ENCODE data around the gene EDRF1. TPM values are rescaled to one million over a fixed set of nuclear protein-coding genes. Genes with fewer than 3 reads are reported as not detected.

The EDRF1 gene
- total RNA-seq, 4 donors from 2014 or later: 8.1 to 19.4 (median 10.3) TPM

DNA sequence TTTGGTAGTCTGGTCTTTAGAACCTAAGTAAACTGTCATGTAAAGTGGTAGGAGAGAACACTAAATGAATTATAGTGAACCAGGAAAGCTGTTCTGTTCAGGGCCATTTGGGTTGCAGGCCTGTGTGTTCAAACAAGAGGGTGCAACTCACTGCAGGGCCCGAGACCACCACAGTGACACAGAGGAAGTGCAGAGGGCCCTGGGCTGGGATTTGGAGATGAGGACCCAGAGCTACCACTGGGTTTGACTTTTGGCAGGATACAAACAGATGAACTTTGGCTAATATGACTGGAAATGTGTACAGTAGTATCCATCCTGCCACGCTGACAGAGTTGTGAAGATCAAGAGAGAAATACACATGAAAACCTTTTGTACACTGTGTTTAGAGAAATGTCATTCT, 46.3 kb downstream of the EDRF1 start:
- intact Hi-C loops (cut with DNase I; ENCODE audit: low total_unique reads) (no loop called here), in situ Hi-C loops (cut with MboI; ENCODE audit: low sequenced_read_pairs in 4 of 4) (no loop called here)
- H3K4me3 ChIP-seq: no peak overlapping the region
- H3K9me3 ChIP-seq: no peaks in the 10 kb centered on the region
- ATAC-seq (no peak), DNase-seq (no peak)
- no peaks in the 10 kb centered on the region for H3K4me1 ChIP-seq
- TF ChIP-seq POLR2A (IDR thresholded peaks at IDR 0.05): no peak
- TF ChIP-seq, protein P1, sequence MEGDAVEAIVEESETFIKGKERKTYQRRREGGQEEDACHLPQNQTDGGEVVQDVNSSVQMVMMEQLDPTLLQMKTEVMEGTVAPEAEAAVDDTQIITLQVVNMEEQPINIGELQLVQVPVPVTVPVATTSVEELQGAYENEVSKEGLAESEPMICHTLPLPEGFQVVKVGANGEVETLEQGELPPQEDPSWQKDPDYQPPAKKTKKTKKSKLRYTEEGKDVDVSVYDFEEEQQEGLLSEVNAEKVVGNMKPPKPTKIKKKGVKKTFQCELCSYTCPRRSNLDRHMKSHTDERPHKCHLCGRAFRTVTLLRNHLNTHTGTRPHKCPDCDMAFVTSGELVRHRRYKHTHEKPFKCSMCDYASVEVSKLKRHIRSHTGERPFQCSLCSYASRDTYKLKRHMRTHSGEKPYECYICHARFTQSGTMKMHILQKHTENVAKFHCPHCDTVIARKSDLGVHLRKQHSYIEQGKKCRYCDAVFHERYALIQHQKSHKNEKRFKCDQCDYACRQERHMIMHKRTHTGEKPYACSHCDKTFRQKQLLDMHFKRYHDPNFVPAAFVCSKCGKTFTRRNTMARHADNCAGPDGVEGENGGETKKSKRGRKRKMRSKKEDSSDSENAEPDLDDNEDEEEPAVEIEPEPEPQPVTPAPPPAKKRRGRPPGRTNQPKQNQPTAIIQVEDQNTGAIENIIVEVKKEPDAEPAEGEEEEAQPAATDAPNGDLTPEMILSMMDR (IDR thresholded peaks at IDR 0.05 in 4 of 5, conservative IDR thresholded peaks at IDR 0.05 in 1 of 5): no peak
- H3K36me3 ChIP-seq: peaks cover 3 to 50% of the 10 kb centered on the region in 2 donors
- H3K27ac ChIP-seq: no peak overlapping the region
- no peaks in the 10 kb centered on the region for H3K27me3 ChIP-seq

DNA sequence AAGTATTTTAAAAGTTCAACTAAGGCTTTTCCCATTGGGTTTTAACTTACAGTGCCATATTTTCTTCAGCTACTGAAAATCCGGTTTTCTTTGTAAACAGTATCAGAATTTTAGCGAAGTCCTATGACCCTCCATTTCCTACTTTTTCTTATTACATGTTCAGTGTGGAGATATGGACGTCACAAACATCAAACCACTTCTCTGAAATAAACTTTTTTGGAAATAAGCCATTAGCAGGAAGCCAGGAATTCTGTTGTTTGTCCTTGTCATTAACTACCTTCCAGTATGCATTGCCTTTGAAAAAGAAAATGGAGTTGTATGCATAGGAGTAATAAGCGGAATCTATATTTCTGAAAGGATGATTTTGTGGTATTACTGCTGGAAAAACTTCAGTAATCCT, 47.0 kb downstream of the EDRF1 start:
- in situ Hi-C loops (cut with MboI; ENCODE audit: low sequenced_read_pairs in 4 of 4): no loop called here
- no peaks in the 10 kb centered on the region for H3K4me1 ChIP-seq
- H3K27me3 ChIP-seq: no peaks in the 10 kb centered on the region
- H3K9me3 ChIP-seq: no peaks in the 10 kb centered on the region
- no peak overlapping the region for H3K4me3 ChIP-seq
- intact Hi-C loops (cut with DNase I; ENCODE audit: low total_unique reads): no loop called here
- TF ChIP-seq, protein P1 (IDR thresholded peaks at IDR 0.05 in 4 of 5, conservative IDR thresholded peaks at IDR 0.05 in 1 of 5): no peak
- TF ChIP-seq POLR2A (IDR thresholded peaks at IDR 0.05): no peak
- H3K27ac ChIP-seq: no peak overlapping the region
- ATAC-seq (no peak), DNase-seq (no peak)
- H3K36me3 ChIP-seq: peaks cover 3 to 43% of the 10 kb centered on the region in 2 donors

- in situ Hi-C loops (cut with MboI; ENCODE audit: low sequenced_read_pairs in 4 of 4) (no loop called here), intact Hi-C loops (cut with DNase I; ENCODE audit: low total_unique reads) (no loop called here)
- no peak for ATAC-seq
- H3K4me3 ChIP-seq: no peak overlapping the region
- H3K36me3 ChIP-seq: peaks cover 3 to 26% of the 10 kb centered on the region in 2 donors
- peak overlapping the region in 1 of 4 donors; percentile 2 for H3K27ac ChIP-seq
- H3K27me3 ChIP-seq: no peaks in the 10 kb centered on the region
- no peak for DNase-seq
- TF ChIP-seq, protein P1 (IDR thresholded peaks at IDR 0.05 in 4 of 5, conservative IDR thresholded peaks at IDR 0.05 in 1 of 5): no peak
- TF ChIP-seq POLR2A (IDR thresholded peaks at IDR 0.05): no peak
- no peaks in the 10 kb centered on the region for H3K4me1 ChIP-seq
- no peaks in the 10 kb centered on the region for H3K9me3 ChIP-seq
Measured at GRCh38 chr10:125768219-125768855, 48.8 kb downstream of the EDRF1 start.

DNA sequence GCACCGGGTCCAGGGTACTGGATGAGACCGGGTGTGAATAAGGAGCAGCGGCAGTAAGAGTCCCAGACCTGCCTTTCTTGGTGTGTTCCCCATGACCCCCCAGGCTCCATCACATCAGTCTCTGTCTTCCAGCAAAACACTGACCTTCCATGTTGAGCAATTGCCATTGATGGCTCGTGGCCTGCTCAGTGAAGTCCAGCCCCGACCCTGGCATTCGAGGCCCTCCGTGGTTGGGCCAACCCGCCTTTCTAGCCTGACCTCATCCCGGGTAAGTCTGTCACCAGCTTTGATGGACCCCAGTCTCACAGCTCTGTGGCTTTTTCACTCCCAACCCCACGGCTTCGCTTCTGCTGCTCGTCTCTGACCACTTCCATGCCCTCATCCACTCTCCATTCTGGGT, 49.7 kb downstream of the EDRF1 start:
- Histone ChIP-seq H3K27ac (no peak overlapping the region), H3K27me3 (no peaks in the 10 kb centered on the region), H3K4me3 (no peak overlapping the region), H3K9me3 (no peaks in the 10 kb centered on the region), H3K36me3 (peaks cover 0 to 17% of the 10 kb centered on the region in 2 donors), H3K4me1 (no peaks in the 10 kb centered on the region)
- intact Hi-C loops (cut with DNase I; ENCODE audit: low total_unique reads): no loop called here
- in situ Hi-C loops (cut with MboI; ENCODE audit: low sequenced_read_pairs in 4 of 4): no loop called here
- no peak for DNase-seq
- ATAC-seq: no peak
- TF ChIP-seq, protein P1 (IDR thresholded peaks at IDR 0.05 in 4 of 5, conservative IDR thresholded peaks at IDR 0.05 in 1 of 5): no peak
- TF ChIP-seq POLR2A (IDR thresholded peaks at IDR 0.05): no peak

DNA sequence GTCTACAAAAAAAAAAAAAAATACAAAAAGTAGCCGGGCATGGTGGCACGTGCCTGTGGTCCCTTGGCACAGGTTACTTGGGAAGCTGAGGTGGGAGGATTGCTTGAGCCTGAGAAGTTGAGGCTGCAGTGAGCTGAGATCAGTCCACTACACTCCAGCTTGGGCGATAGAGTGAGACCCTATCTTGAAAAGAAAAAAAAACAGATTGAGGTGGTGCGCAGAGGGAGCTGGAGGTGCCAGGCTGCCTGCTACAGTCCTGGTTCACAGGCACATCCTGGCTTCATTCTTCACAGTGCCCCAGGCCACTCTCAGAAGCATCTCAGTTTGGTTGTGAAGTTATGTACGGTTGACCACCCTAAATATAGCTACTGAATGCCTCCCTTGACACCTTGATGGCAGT, 51.3 kb downstream of the EDRF1 start:
- H3K27ac ChIP-seq: no peak overlapping the region
- H3K36me3 ChIP-seq: peaks cover 0 to under 1% of the 10 kb centered on the region in 2 donors
- in situ Hi-C loops (cut with MboI; ENCODE audit: low sequenced_read_pairs in 4 of 4) (no loop called here), intact Hi-C loops (cut with DNase I; ENCODE audit: low total_unique reads) (no loop called here)
- ATAC-seq (no peak), DNase-seq (no peak)
- no peaks in the 10 kb centered on the region for H3K27me3 ChIP-seq
- no peaks in the 10 kb centered on the region for H3K4me1 ChIP-seq
- no peaks in the 10 kb centered on the region for H3K9me3 ChIP-seq
- H3K4me3 ChIP-seq: no peak overlapping the region
- TF ChIP-seq, protein P1 (IDR thresholded peaks at IDR 0.05 in 4 of 5, conservative IDR thresholded peaks at IDR 0.05 in 1 of 5): no peak
- TF ChIP-seq POLR2A (IDR thresholded peaks at IDR 0.05): no peak
